NOMO-1 (cell line): ENCODE results near the gene CFAP92.

Experiments used
- DNase-seq, 2 experiments: peaks; one replicate each; lab custom pipeline; 2025; ENCODE audit not compliant: unreplicated experiment in 2 of 2; lab: John Stamatoyannopoulos, UW

CFAP92 gene

DNA sequence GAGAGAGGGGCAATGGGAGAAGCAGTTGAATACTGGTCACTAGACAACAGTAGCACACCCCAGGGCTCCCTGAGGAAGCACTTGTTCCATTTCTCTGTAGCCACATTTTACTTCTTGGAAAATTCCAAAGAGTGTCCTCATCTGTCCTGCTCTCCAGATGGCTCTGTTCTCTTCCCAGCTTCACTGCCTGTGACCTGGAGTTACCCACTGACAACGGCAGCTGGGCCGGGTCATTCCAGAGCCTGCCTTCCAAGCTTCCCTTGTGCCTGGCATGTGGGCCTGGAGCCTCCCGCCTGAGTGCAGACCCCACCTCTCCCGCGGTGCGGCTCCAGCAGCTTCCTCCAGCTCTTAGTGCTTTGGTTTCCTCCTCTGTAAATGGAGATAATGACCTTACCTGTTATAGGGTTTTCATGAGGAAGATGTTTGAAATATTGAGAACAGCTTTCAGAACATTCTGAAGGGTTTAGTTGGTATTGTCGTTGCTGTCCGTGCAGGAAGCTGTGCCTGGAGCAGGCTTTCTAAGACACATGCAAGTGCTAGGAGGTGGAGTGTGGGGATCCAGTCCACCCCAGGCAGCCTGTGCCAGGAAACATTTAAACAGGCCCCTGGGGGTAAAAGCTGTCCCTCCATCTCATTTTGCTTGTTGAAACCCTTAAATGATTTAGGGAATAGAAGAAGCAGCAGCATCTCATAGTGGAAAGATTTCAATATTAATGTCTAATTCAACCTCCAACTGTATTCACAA is 32.0 kb upstream of the CFAP92 start:
- DNase-seq = no peak

- no peak for DNase-seq
These were observed 31.2 kb upstream of the CFAP92 start for GRCh38 chr3:129025108-129025507.

GRCh38 chr3:129023909-129024308 is 30.0 kb upstream of the CFAP92 start:
- DNase-seq = no peak

GRCh38 chr3:129023008-129023358 is 29.1 kb upstream of the CFAP92 start:
- no peak for DNase-seq

DNA sequence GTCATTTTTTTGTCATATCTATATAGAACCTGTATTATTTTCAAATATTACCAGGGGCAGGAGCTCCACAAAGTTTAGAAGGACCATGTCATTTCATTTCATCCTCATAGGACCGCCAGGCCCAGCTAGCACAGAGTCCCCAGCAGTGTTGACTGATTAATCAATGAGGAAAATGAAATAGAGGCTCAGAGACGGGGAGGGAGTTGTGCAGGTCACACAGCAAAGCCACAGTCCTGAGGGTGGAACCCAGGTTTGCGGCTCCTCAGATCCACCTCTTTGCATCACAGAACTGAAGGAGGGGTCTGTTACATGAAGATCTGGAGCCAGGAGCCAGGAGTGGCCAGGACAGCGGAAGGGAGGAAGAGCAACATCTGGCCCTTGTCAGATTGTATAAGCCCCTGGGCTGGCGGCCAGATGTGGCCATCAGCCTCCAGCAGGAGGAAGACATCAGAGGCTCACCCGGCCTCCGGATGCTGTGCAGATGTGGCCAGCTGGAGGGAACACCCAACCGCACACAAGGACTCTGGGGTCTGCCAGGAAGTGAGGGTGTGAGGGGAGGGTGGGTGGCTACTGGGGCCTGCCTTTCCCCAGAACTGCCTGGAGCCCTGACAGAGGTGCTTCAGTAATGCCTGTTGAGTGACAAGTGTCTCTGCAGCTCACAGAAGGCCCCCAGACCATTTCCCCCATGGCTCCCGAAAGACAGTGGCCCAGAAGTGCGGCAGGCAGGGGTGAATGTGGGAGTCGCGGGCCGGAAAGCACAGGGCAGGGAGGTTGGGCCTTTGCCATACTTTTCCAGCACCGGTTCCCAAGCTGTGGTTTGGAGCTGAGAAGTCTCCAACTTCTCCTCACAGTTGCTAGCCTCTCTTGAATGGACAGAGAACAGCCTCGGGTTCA is 28.5 kb upstream of the CFAP92 start:
- no peak for DNase-seq

- DNase-seq = no peak
These were observed 27.3 kb upstream of the CFAP92 start for GRCh38 chr3:129021140-129021551.

DNA sequence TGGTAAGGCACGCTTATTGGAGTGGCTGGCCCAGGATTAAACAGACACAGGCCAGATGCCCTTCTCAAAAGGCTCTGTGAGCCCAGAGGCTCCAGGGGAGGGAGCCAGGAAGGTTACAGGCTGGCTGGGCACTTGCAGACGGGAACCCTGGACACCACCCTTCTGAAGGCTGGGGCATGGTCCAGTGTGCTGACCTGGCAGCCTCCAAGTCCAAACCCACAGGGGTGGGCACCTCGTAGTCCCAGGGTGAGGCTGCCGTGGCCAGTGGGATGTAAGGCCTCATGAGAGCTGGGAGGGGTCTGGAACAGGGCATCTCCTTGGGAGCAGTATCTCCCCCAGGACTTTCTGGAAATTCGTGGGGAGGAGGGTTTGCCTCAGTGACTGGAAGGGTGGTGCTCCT is 26.8 kb upstream of the CFAP92 start:
- DNase-seq = no peak

DNA sequence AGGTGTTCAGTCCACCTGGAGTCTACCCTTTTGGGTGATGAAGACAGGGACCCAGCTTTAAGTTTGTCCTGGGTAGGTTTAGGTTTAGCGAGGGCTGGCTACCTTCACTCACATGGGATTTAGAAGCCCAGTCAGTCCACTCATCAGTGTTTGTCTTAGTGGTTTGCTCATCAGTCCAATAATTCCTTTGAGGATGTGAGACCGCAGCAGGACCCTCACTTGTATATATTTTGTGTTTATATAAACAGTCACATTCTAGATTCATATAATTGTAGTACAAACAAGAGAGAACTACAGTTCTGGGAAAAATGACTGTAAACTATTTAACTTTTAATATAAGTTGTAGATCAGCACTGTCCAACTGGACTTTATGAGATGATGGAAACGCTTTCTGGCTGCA is 25.4 kb upstream of the CFAP92 start:
- no peak for DNase-seq

- DNase-seq = no peak
These were observed 24.9 kb upstream of the CFAP92 start for GRCh38 chr3:129018751-129019150.

- DNase-seq = no peak
These were observed 24.4 kb upstream of the CFAP92 start for GRCh38 chr3:129018271-129018670.

- no peak for DNase-seq
These were observed 23.6 kb upstream of the CFAP92 start for GRCh38 chr3:129017484-129017899.

GRCh38 chr3:129016720-129017483 is 23.0 kb upstream of the CFAP92 start:
- no peak for DNase-seq

- DNase-seq = peak; percentile 92
These were observed 22.5 kb upstream of the CFAP92 start for GRCh38 chr3:129016356-129016719.

DNA sequence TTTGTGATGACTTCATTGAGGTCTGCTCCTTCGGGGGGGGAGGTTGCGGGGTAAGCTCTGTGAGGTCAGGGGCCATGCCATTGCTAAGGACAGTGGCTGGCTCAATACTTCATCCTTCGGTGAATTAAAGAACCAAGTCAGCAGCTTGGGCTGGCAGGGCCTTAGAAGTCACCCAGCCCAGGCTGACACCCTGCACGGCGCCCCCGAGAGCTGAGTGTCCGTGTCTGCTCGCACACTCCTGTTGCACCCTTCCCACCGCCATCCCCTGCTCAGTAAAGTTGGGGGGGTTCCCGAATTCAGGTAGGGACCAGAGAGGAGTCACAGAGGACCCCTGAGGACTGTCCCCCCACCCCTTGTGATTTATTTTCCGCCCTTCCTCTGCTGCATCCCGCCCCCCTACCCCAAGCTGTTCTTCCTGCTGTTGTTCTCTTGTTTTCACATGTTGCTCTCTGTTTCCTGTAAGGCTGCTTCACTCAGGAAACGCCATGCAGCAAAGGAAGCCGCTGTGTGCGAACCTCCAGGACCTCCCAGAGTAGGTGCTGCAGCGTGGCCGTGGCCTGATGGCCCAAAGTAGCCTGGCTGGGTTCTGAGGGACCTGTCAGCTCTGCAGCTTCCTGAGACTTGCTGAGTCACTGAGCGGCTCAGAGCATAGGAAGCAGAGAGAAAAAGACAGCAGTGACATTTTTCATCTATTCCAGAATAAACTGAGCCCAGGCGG is 21.7 kb upstream of the CFAP92 start:
- peak; percentile 22 to 47 for DNase-seq

DNA sequence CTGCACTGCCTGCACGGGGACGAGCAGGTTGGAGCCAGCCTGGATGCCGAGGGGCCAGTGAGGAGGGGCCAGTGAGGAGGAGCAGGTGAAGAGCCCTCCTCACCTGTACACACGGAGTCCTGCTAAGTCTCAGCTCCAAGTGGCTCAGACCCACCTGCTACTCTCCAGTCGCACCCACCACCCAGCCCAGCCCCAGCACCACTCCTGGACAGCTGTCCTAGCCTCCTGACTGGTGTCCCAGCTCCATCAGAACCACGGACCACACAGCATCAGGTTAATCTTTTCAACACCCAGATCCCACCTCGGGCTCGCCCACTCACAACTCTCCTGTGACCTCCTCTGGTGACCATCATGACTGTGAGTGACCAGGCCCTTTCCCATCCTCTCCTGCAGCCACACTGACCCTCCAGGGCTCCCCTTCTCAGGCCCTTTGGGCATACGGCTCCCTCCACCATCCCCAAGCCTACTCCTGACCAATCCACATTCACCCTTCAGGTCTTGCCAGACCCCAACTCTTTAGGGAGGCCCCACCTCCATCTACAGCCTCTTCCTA is 21.0 kb upstream of the CFAP92 start:
- no peak for DNase-seq

DNA sequence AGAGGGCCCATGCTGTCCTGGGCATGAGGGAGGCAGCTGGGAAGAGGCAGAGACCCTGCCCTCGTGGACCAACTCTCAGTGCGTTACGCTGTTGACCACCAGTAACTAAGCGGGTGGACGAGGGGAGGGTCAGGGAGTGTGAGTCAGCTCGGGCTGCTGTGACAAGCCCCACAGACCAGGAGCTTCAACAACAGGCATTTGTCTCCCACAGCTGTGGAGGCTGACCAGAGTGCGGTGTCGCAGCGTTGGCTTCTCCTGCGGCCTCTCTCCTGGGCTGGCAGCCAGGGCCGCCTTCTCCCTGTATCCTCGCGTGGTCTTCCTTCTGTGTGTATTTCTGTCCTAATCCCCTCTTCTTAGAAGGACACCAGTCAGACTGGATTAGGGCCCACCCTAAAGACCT is 20.3 kb upstream of the CFAP92 start:
- DNase-seq = no peak

GRCh38 chr3:129013491-129013891 is 19.6 kb upstream of the CFAP92 start:
- no peak for DNase-seq

GRCh38 chr3:129010310-129010956 is 16.6 kb upstream of the CFAP92 start:
- no peak for DNase-seq

DNA sequence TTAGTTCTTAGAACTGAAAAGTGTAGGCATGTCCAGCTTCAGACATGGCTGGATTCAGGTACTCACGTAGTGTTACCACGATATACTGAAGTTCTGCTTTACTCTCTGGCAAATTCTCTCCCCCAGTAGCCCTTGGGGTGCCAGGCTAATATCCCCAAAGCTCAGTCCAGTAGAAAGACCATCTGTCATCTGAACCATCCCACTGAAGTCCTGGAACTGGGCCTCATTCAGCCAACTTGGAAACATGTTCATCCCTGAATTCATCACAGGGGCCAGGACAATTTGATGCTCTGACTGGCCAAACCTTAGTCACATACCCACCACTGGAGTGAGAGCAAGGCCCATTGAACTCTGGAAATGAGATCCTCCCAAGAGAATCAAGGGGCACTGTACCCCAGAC is 15.4 kb upstream of the CFAP92 start:
- no peak for DNase-seq

DNA sequence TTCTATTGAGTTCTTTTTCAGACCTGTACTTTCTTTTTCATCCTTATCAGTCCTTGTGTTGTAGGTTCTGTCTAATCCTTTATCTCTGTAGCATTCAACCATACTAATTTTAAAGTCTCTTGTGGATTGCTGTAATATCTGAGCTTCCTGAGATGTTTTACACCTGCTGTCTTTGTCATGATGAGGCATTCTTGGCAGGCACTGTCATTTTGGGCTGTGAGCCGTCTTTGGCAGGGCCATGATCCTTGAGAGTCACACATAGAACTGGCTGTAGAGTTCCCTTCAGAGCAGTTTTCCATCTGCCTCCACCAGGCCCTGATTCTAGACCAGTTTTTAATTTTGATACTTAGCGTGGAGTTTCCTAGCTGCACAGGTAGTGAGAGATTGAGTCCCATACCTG is 13.9 kb upstream of the CFAP92 start:
- DNase-seq = no peak
